CD4-positive, alpha-beta T cell treated with Interleukin-17A for 1 hour (primary cell): ENCODE data around the gene MS4A10.
A peak's percentile ranks its signal among the peaks of the same experiment; 100 is the strongest.
"Not testable (repeated sequence)": the region's sequence is repeated elsewhere in the genome, so short reads cannot be mapped to it uniquely, and the experiment has no call there.

ENCODE experiments used
- DNase-seq: peaks from one replicate; pipeline ENCODE4 v3.0.0-alpha.2; 2020

Gene MS4A10

DNA sequence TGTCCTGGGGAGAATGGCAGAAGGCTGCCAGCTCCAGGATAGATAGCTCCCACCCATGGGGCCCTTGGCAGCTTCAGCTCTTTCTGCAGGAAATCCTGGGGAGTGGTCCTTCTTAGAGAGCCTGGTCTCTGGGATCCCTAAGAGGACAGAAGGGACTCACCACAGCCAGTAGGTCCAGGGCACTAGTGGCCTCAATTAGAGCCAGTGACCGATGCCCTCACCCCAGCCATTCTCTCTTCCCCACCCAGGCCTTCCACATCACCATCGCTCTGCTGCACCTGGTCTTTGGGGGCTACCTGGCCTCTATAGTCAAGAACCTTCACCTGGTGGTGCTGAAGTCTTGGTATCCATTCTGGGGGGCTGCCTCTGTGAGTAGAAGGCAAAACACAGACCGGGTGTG is 5.6 kb downstream of the MS4A10 start:
- DNase-seq: no peak

- no peak for DNase-seq
Measured at GRCh38 chr11:60791153-60791933, 6.2 kb downstream of the MS4A10 start.

DNA sequence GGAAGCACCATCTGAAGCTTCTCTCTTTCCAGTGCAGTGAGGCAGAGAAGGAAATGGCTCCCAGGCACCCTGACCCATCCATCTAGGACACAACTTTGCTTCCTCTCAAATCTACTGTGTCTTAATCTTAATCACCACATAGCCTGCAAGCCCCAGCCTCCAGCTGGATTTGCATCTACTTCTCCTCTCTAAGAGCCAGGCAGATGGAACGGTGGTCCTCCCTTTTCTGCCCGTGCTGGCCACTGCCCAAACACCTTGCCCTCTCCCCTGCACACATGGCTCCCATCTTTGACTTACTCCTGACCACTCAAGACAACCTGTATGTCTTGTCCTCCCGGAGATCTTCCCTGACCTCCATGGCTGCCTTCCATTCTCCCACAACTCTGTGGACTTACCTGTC is 7.4 kb downstream of the MS4A10 start:
- DNase-seq: no peak

GRCh38 chr11:60795291-60795690 is 10.2 kb downstream of the MS4A10 start:
- DNase-seq: no peak

DNA sequence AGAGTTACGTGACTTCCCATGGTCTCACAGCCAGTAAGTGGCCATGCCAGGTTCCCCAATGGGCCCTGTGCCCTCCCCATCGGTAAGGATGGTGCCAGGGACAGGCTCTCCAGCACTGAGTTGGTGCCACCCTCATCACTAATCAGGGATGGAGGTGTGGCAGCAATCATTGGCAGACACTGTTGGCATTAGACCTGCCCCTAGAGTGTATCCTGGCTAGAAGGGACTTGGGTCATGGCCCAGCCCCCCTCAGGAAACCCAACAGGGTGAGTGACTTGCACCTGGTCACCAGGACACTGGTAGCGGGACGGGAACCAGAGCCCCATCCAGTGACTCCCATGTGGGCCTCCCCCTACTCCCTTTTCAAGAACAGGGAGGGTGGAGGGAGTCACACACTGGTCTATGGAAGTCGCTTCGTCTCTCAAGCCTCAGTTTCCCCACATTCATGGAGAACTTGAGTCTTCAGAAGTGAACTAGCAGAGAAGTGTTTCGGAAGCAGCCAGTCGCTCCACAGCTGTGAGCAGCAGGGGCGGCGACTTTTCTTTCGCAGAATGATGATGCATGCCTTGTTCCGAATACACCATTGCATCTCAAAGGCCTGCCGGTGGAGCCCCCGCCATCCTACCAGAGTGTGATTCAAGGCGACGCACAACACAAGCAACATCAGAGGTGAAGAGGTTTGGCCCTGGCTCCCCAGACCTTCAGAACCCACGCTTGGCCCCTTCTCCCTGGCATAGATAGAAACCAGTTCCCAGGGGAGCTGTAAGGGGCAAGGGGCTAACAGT is 12.9 kb downstream of the MS4A10 start:
- no peak for DNase-seq

- no peak for DNase-seq
Measured at GRCh38 chr11:60798631-60799030, 13.5 kb downstream of the MS4A10 start.

DNA sequence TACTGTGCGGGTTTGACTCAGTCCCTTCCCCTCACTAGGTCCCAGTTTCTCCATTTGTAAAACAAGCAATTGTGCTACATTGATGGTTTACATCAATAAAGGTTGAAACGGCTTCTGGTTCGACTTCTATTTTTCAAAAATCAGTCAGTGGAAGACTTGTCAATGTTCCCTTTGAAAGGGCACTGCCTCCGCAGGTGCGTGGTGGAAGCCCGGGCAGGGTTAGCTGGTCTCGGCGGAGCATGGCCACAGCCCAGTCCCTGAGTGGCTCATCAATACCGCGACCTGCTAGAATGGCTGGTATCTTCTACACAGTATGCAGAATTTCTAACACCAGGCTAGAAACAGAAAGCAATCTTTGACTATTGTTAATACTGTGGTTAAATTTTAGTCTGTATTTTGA is 16.1 kb downstream of the MS4A10 start:
- no peak for DNase-seq

DNA sequence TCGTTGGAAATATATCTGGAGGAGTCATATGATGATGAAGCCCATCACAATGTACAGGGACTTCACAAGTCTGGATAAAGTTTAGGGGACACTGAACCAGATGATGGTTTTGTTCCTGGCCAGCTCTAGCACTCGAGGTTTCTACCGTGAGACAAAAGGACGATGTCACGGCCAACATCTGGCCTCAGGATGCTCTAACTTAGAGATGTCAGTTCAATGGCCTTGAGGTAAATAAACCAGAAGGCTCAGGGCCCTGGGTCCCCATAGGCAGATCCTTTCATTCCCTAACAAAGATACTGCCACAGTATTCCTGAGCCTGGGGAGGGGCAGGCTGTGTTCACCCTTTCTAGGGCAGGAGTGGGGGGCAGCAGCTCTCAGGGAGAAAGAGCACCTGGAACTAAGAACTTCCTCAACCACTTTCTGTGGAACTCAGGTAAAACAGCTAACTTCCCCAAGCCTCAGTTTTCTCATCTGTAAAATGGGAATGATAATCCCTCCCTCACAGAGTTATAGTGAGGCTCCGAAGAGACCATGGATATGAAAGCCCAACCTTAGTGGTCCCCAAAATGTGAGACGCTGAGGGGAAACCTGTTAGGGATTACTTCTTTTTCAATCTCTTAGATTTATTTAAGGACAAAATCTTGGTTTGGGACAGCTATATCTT is 18.3 kb downstream of the MS4A10 start:
- DNase-seq: no peak

DNA sequence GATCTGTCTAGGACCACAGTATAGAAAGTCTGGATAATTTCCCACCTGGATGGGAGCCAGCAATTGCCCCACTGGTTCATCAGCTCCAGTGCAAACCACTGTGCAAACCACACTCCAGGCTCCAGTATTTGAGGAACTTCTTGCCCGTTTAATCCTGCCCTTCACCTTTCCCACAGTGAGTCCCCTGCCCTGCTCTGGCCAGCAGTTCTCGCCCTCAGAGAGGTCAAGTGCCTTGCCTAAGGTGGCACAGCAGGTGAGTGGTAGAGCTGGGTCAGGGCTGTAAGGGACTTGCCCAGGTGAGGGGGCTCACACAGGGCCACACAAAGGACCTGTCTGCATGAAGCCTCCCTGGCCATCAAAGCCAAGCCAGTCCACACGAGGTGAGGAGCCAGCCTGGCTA is 24.1 kb downstream of the MS4A10 start:
- DNase-seq: no peak

DNA sequence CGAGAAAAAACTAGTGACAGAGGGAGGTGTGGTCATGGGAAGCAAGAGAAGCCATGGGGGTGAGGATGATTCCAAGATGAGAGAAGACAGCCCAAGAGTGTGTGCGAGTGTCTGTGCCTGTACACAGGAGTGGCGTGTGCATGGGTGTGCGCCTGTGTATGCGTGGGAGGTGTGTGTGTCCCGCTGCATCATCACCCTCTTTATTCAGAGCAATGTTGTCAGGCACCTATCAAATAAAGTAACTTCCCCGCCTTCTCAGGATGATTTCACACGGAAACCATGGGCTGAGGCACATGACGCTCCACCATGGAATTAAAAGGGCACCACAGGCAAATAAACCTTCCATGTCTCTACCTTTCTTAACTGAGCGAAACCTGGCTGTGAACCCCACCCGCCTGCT is 24.6 kb downstream of the MS4A10 start:
- no peak for DNase-seq

- no peak for DNase-seq
Measured at GRCh38 chr11:60810151-60810550, 25.0 kb downstream of the MS4A10 start.

DNA sequence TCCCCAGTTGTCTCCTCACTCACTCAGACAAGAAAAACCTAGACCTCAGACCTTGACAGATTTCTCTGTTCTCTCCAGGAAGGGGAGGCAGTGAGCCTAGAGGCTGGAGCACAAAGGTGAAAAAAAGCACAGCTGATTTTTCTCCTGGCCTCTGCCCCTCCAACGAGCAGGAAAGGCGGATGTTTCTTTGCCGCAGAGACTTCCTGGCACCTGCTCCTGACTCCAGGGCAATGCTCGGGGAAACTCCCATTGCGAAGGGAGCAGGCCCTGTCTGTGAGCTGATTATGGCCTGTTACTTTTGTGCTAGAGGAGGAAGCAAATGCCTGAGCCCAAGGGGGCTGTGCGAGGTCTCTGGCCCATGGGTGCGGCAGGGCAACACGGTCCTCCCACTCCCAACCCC is 25.4 kb downstream of the MS4A10 start:
- DNase-seq: no peak

- no peak for DNase-seq
Measured at GRCh38 chr11:60813324-60813723, 28.2 kb downstream of the MS4A10 start.

- no peak for DNase-seq
Measured at GRCh38 chr11:60814112-60814511, 29.0 kb downstream of the MS4A10 start.

GRCh38 chr11:60816590-60817157 is 31.5 kb downstream of the MS4A10 start:
- DNase-seq: no peak

GRCh38 chr11:60818057-60818456 is 32.9 kb downstream of the MS4A10 start:
- no peak for DNase-seq

DNA sequence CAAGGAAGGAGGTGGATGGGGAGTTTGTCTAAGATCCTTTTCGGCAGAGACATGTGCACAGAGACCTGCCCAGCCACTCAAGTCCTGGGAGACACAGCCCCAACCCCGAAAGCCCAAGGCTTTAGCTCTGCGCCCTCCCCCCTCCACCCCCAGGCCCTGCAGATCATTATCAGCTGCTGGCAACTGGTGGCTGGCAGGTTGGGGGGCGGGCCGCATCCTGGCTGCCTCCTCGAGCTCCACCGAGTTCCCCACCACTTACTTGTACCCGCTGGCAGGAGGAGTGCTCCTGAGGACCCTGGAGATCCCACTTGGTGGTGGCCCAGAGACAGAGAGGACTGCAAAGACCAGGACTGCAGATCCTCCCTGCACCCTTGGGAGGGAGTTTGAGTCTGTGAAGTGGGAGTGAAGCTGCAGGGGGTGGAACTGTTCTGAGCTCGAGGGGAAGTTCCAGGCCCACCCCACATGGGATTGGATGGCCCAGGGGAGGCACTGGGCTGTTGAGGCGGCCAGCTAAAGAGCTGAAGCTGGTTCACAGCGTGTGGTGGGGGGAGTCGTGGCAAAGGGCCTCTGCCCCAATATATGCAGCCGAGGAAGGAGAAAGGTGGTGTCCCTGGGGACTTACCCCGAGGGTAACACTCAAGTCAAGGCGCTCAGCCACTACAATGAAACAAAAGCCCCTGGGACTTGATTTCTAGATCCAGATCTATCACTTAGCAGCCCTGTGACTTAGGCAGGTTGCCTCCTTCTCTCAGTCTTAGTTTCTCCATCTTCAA is 36.9 kb downstream of the MS4A10 start:
- no peak for DNase-seq

- DNase-seq: not testable (repeated sequence)
Measured at GRCh38 chr11:60823745-60824306, 38.7 kb downstream of the MS4A10 start.

GRCh38 chr11:60825118-60825517 is 40.0 kb downstream of the MS4A10 start:
- DNase-seq: no peak

- DNase-seq: no peak
Measured at GRCh38 chr11:60825790-60826189, 40.7 kb downstream of the MS4A10 start.

DNA sequence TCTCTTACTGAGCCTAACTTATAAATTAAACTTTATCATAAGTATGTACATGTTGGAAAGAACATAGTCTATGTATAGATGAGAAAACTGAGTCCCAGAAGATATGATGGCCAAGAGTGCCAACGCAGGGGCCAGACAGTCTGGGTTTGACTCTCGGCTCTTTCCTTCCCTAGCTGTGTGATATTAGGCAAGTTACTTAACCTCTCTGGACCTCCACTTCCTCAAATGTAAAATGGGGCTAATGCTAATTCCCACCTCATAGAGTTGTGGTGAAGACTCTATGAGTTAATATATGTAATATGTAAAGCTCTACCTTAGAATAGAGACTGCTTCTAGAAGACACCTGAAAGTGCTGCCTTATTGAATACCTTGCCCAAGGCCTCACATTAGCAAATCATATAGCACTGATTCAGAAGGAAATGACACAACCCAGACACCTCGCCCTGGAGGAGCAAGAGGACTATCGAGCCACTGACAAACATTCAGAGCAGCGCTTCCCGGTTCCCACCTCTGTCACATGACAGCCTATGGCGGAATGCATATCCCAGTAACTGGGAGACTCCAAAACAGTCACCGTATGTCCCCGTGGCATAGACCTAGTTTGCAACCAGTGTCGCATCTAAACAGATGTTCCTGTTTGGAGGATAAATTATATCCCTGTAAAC is 45.5 kb downstream of the MS4A10 start:
- DNase-seq: no peak

DNA sequence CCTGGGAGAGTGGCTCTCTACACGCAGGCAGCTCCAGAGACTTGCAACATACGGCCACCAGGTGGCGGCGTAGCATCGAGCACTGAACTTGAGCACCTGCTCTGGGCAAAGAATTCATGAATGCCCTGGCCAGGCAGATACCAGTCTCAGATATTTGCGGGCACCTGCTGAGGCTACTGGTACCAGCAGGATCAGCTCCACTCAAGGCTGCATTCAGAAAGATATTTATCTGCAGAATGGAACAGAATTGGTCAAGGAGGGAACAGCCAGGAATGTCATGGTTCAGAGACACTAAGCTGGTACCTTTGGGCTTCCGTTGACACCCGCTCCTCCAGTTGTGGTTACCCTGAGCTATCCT is 46.0 kb downstream of the MS4A10 start:
- DNase-seq: peak; percentile 77
